Fibroblast of the aortic adventitia (primary cell): ENCODE data around the gene NR3C1. TPM values are rescaled to one million over a fixed set of nuclear protein-coding genes. Genes with fewer than 3 reads are reported as not detected.
A peak's percentile ranks its signal among the peaks of the same experiment; 100 is the strongest.

Source experiments
- DNase-seq: peaks from one replicate; pipeline ENCODE4 v3.0.0-alpha.2; 2010; ENCODE audit warnings: low read depth
- H3K4me3 ChIP-seq: 2 replicates; pipeline ENCODE4 v1.5.1; 2011; ENCODE audit warnings: low read depth, mild to moderate bottlenecking, control low read depth, low read length, moderate library complexity
- CTCF ChIP-seq: IDR thresholded peaks from 2 replicates; pipeline ENCODE4 v1.5.1; 2011; ENCODE audit warnings: mild to moderate bottlenecking, low read length, control low read depth, inconsistent platforms; ENCODE audit not compliant: insufficient read depth
- total RNA-seq: library from RNA; depleted of rRNA; stranded (reverse); fragments of >200 nt; gene quantifications from 2 replicates; pipeline ENCODE4 v1.2.3, GENCODE V29; 2012; ENCODE audit warnings: low replicate concordance

Gene NR3C1
- total RNA-seq, 1 donor, result 132 TPM

GRCh38 chr5:143355710-143356109 lies 47.8 kb downstream of the NR3C1 start:
- no peak overlapping the region for H3K4me3 ChIP-seq
- TF ChIP-seq CTCF, result no peak
- DNase-seq, result peak; percentile 95

DNA sequence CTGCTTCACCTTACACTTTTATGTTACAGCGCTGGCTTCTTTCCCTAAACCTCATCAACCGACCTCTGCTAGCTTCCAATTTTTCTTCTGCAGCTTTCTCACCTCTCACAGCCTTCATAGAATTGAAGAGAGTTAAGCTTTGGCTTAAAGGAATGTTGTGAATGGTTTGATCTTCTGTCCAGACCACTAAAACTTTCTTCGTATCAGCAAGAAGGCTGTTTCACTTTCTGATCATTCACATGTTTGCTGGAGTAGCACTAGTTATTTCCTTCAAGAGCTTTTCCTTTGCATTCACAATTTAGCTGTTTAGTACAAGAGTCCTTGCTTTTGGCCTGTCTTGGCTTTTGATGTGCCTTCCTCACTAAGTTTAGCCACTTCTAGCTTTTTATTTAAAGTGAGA lies 49.5 kb downstream of the NR3C1 start:
- no peak overlapping the region for H3K4me3 ChIP-seq
- peak; percentile 46 for DNase-seq
- TF ChIP-seq CTCF, result no peak

DNA sequence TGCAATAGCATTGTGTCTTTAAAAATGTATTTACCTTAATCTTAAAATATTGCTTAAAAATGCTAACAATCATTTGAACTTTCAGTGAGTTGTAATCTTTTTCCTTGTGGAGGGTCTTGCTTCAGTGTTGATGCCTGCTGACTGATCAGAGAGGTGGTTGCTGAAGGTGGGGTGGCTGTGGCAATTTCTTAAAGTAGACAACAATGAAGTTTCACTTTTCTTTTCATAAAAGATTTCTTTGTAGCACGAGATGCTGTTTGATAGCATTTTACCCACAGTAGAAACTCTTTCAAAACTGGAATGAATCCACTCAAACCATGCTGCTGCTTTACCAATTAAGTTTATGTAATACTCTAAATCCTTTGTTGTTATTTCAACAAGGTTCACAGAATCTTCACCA lies 50.8 kb downstream of the NR3C1 start:
- H3K4me3 ChIP-seq, result no peak overlapping the region
- no peak for DNase-seq
- TF ChIP-seq CTCF, result no peak

DNA sequence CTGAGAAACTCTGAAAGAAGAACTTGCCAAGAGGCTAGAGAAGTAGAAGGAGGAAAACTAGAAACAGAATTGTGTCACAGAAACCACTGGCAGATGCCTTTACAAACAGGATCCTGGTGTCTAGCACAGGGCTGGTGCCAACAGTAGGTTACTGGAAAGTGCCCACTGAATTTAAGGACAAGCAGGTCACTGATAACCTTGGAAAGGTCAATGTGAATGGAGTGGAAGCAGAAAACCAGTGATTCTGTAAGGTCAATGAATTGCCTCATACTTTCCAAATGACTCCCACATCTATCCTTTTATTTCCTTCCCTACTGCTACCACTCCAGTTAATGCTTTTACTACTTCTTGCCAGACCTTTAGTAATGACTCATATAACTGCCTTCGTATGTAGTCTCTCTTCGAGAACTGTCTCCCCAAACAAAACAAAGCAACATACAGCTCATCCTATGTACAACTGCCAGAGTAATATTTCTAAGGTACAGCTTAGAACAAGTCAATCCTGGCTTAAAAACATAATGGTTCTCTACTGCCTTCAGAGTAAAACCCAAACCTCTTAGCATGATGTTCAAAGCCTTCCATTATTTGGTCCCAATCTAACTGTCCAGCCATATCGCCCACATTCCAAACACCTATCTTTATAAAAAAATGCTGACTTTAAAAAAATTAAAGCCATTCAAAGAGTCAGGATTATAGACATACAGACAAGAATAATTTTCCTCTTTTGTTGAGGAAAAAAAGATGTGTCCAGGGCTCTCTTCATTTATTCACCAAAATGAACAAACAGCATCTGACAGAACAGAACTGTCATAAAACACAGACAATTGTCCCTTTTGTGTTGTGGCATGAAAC lies 52.5 kb downstream of the NR3C1 start:
- no peak for TF ChIP-seq CTCF
- DNase-seq, result peak; percentile 83
- H3K4me3 ChIP-seq, result no peak overlapping the region

GRCh38 chr5:143350341-143350740 lies 53.1 kb downstream of the NR3C1 start:
- H3K4me3 ChIP-seq, result no peak overlapping the region
- no peak for DNase-seq
- TF ChIP-seq CTCF, result no peak

GRCh38 chr5:143349177-143349576 lies 54.3 kb downstream of the NR3C1 start:
- peak; percentile 25 for DNase-seq
- H3K4me3 ChIP-seq, result no peak overlapping the region
- no peak for TF ChIP-seq CTCF
